Measurements from ENCODE around the gene ZNF792.
"Not testable (repeated sequence)": the region's sequence is repeated elsewhere in the genome, so short reads cannot be mapped to it uniquely, and the experiment has no call there.

Gene ZNF792

DNA sequence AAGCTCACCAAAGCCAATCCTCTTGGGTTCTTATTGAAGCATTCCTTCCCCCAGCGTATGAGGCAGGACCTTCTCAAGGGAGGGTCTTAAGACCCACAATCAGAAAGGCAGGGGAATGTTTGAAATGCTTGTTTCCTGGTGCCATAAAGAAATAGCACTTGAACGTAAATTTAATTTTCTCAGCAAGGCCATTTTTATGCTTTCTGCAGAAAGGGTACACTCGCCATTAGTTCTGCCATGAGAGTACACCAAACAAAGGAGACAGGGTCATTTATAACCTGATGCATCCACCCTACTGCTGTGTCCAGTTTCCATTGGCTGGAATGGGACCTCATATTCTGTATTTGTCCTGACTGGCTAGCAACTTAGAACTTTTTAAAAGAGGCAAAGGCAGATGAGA is 46.9 kb downstream of the ZNF792 start:
- not testable (repeated sequence) for DNase-seq

DNA sequence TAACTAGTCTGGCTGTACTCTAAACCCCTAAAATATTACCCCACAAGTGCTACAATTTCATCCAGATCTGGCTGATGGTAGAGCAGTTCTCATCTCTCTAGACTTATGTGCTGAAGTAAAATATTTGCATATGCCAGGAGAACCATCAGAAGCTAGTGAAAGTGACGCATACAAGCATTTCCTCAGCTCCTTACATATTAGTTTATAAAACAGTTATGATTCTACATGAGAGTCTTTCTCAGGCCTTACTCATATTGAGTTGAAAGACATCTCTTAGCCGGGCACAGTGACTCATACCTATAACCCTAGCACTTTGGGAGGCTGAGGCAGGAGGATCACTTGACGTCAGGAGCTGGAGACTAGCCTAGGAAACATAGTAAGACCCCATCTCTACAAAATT is 53.3 kb downstream of the ZNF792 start:
- DNase-seq = no peak

Data from NCI-H1105 (cell line).